SIG-M5 (cell line): Measurements from ENCODE around the gene GFOD1.
A peak's percentile ranks its signal among the peaks of the same experiment; 100 is the strongest.
"Not testable (repeated sequence)": the region's sequence is repeated elsewhere in the genome, so short reads cannot be mapped to it uniquely, and the experiment has no call there.

Experiments used
- DNase-seq: peaks from one replicate; lab custom pipeline; 2025; lab: John Stamatoyannopoulos, UW

Gene GFOD1

GRCh38 chr6:13441778-13442177 lies 45.6 kb downstream of the GFOD1 start:
- no peak for DNase-seq

- no peak for DNase-seq
Measured at GRCh38 chr6:13439644-13440043, 47.8 kb downstream of the GFOD1 start.

- no peak for DNase-seq
Measured at GRCh38 chr6:13438126-13438525, 49.3 kb downstream of the GFOD1 start.

- no peak for DNase-seq
Measured at GRCh38 chr6:13437218-13437996, 50.0 kb downstream of the GFOD1 start.

- no peak for DNase-seq
Measured at GRCh38 chr6:13436399-13437217, 50.8 kb downstream of the GFOD1 start.

GRCh38 chr6:13435477-13436246 lies 51.7 kb downstream of the GFOD1 start:
- DNase-seq: no peak

- no peak for DNase-seq
Measured at GRCh38 chr6:13434777-13435176, 52.6 kb downstream of the GFOD1 start.

- not testable (repeated sequence) for DNase-seq
Measured at GRCh38 chr6:13434135-13434775, 53.1 kb downstream of the GFOD1 start.

- peak; percentile 16 for DNase-seq
Measured at GRCh38 chr6:13433709-13434121, 53.7 kb downstream of the GFOD1 start.

- no peak for DNase-seq
Measured at GRCh38 chr6:13432526-13433184, 54.7 kb downstream of the GFOD1 start.

GRCh38 chr6:13431861-13432465 lies 55.4 kb downstream of the GFOD1 start:
- DNase-seq: no peak

GRCh38 chr6:13431059-13431656 lies 56.2 kb downstream of the GFOD1 start:
- DNase-seq: no peak

- DNase-seq: no peak
Measured at GRCh38 chr6:13429406-13429753, 58.0 kb downstream of the GFOD1 start.

- no peak for DNase-seq
Measured at GRCh38 chr6:13428583-13429405, 58.6 kb downstream of the GFOD1 start.

- no peak for DNase-seq
Measured at GRCh38 chr6:13427801-13428582, 59.4 kb downstream of the GFOD1 start.

- DNase-seq: no peak
Measured at GRCh38 chr6:13427316-13427715, 60.1 kb downstream of the GFOD1 start.

GRCh38 chr6:13425943-13426931 lies 61.2 kb downstream of the GFOD1 start:
- DNase-seq: no peak
